LNCaP clone FGC (cell line): ENCODE measurements around the gene MBD2.
"Not testable (repeated sequence)": the region's sequence is repeated elsewhere in the genome, so short reads cannot be mapped to it uniquely, and the experiment has no call there.

Experiments used
- DNase-seq: peaks from one replicate; pipeline ENCODE4 v3.0.0-alpha.2; 2011; ENCODE audit warnings: low read depth
- H3K4me3 ChIP-seq: 2 replicates; pipeline ENCODE4 v1.5.1; 2011; ENCODE audit warnings: mild to moderate bottlenecking, low read depth, low read length, control low read depth
- TF ChIP-seq, protein P1 (sequence below): IDR thresholded peaks from 2 replicates; pipeline ENCODE4 v1.5.1; 2012; ENCODE audit warnings: mild to moderate bottlenecking; ENCODE audit not compliant: control insufficient read depth, insufficient read depth; ENCODE audit errors: extremely low read depth

MBD2 gene

DNA sequence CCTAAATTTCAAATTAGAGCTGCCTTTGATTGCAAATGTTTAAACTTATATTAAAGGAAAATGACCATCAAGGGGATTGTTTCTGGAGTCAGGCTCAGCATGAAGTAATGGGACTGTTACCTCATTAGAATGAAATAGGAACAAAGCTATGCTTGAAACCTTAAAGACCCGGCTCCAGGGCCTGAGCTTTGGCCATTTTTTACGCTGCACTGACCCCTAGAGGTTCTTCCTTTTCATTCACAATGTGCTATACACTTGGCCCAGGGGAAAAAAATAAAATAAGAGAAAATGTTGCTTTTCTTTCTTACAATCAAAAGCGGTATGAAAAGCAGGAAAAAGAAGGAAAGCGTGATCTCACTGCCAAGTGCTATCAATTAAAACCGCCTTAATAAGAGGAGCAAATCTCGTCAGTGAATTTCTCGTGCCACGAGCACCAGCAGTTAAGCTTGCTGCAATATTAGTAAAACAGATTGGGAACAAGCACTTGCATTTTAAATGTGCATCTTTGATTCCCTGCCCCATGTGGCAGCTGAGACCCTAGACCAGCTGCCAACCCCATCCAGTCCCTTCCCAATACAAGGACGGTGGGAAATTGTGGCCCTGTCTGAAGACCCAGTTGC, 96.6 kb downstream of the MBD2 start:
- TF ChIP-seq, protein P1, sequence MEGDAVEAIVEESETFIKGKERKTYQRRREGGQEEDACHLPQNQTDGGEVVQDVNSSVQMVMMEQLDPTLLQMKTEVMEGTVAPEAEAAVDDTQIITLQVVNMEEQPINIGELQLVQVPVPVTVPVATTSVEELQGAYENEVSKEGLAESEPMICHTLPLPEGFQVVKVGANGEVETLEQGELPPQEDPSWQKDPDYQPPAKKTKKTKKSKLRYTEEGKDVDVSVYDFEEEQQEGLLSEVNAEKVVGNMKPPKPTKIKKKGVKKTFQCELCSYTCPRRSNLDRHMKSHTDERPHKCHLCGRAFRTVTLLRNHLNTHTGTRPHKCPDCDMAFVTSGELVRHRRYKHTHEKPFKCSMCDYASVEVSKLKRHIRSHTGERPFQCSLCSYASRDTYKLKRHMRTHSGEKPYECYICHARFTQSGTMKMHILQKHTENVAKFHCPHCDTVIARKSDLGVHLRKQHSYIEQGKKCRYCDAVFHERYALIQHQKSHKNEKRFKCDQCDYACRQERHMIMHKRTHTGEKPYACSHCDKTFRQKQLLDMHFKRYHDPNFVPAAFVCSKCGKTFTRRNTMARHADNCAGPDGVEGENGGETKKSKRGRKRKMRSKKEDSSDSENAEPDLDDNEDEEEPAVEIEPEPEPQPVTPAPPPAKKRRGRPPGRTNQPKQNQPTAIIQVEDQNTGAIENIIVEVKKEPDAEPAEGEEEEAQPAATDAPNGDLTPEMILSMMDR = peak; percentile 69
- DNase-seq = no peak
- H3K4me3 ChIP-seq = no peak overlapping the region

DNA sequence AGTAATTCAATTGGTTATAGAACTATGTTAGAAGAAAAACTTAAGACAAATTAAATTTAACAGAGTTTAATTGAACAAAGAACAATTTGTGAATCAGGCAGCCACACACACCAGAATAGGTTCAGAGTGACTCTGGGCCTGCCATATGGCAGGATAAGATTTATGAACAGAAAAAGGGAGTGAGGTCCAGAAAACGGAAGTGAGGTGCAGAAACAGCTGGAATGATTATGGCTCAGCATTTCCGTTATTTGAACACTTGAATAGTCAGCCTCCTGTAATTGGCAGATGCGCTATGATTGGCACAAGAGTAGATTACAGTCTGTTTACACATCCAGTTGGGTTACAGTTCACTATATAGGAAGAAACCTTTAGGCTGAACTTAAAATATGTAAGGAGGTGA, 99.0 kb downstream of the MBD2 start:
- DNase-seq = no peak
- TF ChIP-seq, protein P1 = no peak
- no peak overlapping the region for H3K4me3 ChIP-seq

DNA sequence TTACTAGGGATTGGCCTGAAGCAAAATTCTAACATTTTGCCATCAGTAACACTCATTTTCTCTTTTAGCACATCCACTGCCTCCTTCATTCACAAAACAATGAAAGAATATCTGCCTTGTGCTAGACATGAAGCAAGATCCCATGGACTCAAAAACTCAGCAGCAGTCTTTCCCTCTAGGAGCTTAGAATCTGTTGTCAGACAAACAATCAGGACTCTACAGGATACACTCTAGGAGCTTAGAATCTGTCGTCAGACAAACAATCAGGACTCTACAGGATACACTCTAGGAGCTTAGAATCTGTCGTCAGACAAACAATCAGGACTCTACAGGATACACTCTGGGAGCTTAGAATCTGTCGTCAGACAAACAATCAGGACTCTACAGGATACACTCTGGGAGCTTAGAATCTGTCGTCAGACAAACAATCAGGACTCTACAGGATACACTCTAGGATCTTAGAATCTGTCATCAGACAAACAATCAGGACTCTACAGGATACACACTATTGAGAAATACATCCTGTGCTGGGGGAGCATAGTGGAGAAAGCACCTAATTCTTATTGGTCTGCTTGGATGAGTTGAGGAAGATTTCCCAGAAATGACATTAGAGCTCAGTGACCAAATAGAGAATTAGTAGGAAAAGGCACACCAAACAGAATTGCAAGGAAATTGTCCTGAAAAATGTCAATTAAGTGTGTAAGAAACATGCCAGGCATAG, 100.6 kb downstream of the MBD2 start:
- not testable (repeated sequence) for DNase-seq, H3K4me3 ChIP-seq

DNA sequence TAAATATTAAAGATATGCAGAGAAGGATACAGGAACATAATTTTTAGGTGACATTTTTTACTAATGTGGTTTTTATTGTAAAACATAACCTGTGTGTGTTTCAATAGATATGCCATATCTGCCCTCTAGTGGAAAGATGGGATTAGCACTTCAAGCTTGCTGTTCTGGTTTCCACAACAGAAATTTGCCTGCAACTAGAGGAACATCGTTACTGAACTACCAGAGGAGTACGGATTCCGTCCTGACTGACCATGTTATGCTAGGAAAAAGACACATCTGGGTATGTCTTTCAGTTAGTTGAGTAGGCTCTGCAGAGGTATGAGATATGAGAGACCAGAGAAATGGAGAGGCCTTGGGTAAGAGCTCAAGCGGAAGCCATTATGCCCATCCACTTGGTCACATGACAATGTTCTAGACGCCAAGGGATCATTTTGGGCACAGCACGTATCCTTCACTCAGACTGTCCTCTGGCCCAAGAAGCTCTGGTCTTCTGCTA, 104.9 kb downstream of the MBD2 start:
- DNase-seq = peak; percentile 58
- TF ChIP-seq, protein P1 = peak; percentile 84
- H3K4me3 ChIP-seq = 0 out of 2 replicates have a peak overlapping the region, but pooled peaks have one; percentile 13

- DNase-seq = no peak
- no peak overlapping the region for H3K4me3 ChIP-seq
- TF ChIP-seq, protein P1 = peak; percentile 10; the same call in 1 of the 2 replicates
Observed at GRCh38 chr18:54117853-54118773, 106.4 kb downstream of the MBD2 start.

- no peak for DNase-seq
- H3K4me3 ChIP-seq = no peak overlapping the region
- TF ChIP-seq, protein P1 = no peak
Observed at GRCh38 chr18:54116541-54117257, 107.8 kb downstream of the MBD2 start.
